Measurements from ENCODE around the gene VAX1.

Gene VAX1

GRCh38 chr10:117163954-117164548, 26.0 kb upstream of the VAX1 start:
- no peak for DNase-seq

GRCh38 chr10:117163061-117163953, 25.2 kb upstream of the VAX1 start:
- no peak for DNase-seq

- no peak for DNase-seq
Measured at GRCh38 chr10:117162093-117163060, 24.3 kb upstream of the VAX1 start.

GRCh38 chr10:117161386-117162033, 23.4 kb upstream of the VAX1 start:
- no peak for DNase-seq

GRCh38 chr10:117160567-117160966, 22.5 kb upstream of the VAX1 start:
- no peak for DNase-seq

- no peak for DNase-seq
Measured at GRCh38 chr10:117159390-117159789, 21.3 kb upstream of the VAX1 start.

- DNase-seq: no peak
Measured at GRCh38 chr10:117158297-117158696, 20.2 kb upstream of the VAX1 start.

- no peak for DNase-seq
Measured at GRCh38 chr10:117152668-117153067, 14.6 kb upstream of the VAX1 start.

- no peak for DNase-seq
Measured at GRCh38 chr10:117148284-117148683, 10.2 kb upstream of the VAX1 start.

- no peak for DNase-seq
Measured at GRCh38 chr10:117145019-117145418, 6.9 kb upstream of the VAX1 start.

- no peak for DNase-seq
Measured at GRCh38 chr10:117143103-117143823, 5.2 kb upstream of the VAX1 start.

- DNase-seq: no peak
Measured at GRCh38 chr10:117140525-117140902, 2.4 kb upstream of the VAX1 start.

GRCh38 chr10:117139581-117140524, 1.8 kb upstream of the VAX1 start:
- no peak for DNase-seq

- DNase-seq: no peak
Measured at GRCh38 chr10:117138838-117139580, 939 bp upstream of the VAX1 start.

GRCh38 chr10:117137031-117137910, 799 bp downstream of the VAX1 start:
- no peak for DNase-seq

GRCh38 chr10:117136391-117136975, 1.6 kb downstream of the VAX1 start:
- no peak for DNase-seq

GRCh38 chr10:117135480-117136140, 2.5 kb downstream of the VAX1 start:
- no peak for DNase-seq

GRCh38 chr10:117135026-117135372, 3.1 kb downstream of the VAX1 start:
- no peak for DNase-seq

Measured in SHP77 (cell line).